Liver (tissue), 9 donors: ENCODE results near the gene NBEA. TPM values are rescaled to one million over a fixed set of nuclear protein-coding genes. Genes with fewer than 3 reads are reported as not detected.

Experiments
- DNase-seq: peaks from one replicate; pipeline ENCODE4 v3.0.0-alpha.2; 2017; ENCODE audit warnings: low spot score
- H3K27ac ChIP-seq, 2 donors: one replicate each; pipeline ENCODE4 v1.7.0; 2013; ENCODE audit warnings: inconsistent platforms in 2 of 2, low read length in 2 of 2, control low read depth in 1 of 2, low read depth in 1 of 2, mild to moderate bottlenecking in 1 of 2
- H3K27me3 ChIP-seq, 4 donors: one replicate each; pipeline versions ENCODE4 v1.6.1 to v1.7.0; 2013; ENCODE audit warnings: low read length in 3 of 4, inconsistent platforms in 1 of 4, mild to moderate bottlenecking in 1 of 4, moderate library complexity in 1 of 4; ENCODE audit not compliant: control insufficient read depth in 4 of 4, insufficient read depth in 4 of 4
- H3K36me3 ChIP-seq, 4 donors: one replicate each; pipeline versions ENCODE4 v1.6.1 to v1.7.0; 2013; ENCODE audit warnings: low read length in 3 of 4, mild to moderate bottlenecking in 3 of 4, low read depth in 1 of 4, moderate library complexity in 1 of 4; ENCODE audit not compliant: control insufficient read depth in 4 of 4, insufficient read depth in 3 of 4
- H3K4me1 ChIP-seq, 4 donors: one replicate each; pipeline versions ENCODE4 v1.6.1 to v1.7.0; 2013; ENCODE audit warnings: low read length in 3 of 4, mild to moderate bottlenecking in 3 of 4, moderate library complexity in 1 of 4; ENCODE audit not compliant: control insufficient read depth in 4 of 4, insufficient read depth in 4 of 4
- H3K4me3 ChIP-seq, 3 donors: one replicate each; pipeline versions ENCODE4 v1.6.1 to v1.7.0; 2013; ENCODE audit warnings: low read length in 3 of 3, control low read depth in 1 of 3, low read depth in 1 of 3, mild to moderate bottlenecking in 1 of 3
- H3K9ac ChIP-seq, 2 donors: one replicate each; pipeline ENCODE4 v1.7.0; 2013; ENCODE audit warnings: low read length in 2 of 2, mild to moderate bottlenecking in 2 of 2, moderate library complexity in 2 of 2, control low read depth in 1 of 2, low read depth in 1 of 2
- H3K9me3 ChIP-seq, 4 donors: one replicate each; pipeline versions ENCODE4 v1.6.1 to v1.7.0; 2013; ENCODE audit warnings: low read length in 3 of 4; ENCODE audit not compliant: control insufficient read depth in 4 of 4
- FOXA1 ChIP-seq: IDR thresholded peaks from 2 replicates; pipeline ENCODE4 v1.6.1; 2016; ENCODE audit warnings: antibody characterized with exemption
- FOXA2 ChIP-seq: IDR thresholded peaks from 2 replicates; pipeline ENCODE4 v1.6.1; 2016; ENCODE audit warnings: antibody characterized with exemption
- GABPA ChIP-seq, 2 donors: IDR thresholded peaks in 1 of 2; conservative IDR thresholded peaks in 1 of 2; 2 replicates each; pipeline ENCODE4 v1.6.1; 2016; ENCODE audit warnings: antibody characterized with exemption in 2 of 2, mild to moderate bottlenecking in 1 of 2, moderate library complexity in 1 of 2
- HNF4A ChIP-seq, 2 donors: conservative IDR thresholded peaks; 2 replicates each; pipeline ENCODE4 v1.6.1; 2016; ENCODE audit warnings: antibody characterized with exemption in 2 of 2, mild to moderate bottlenecking in 2 of 2
- HNF4G ChIP-seq: IDR thresholded peaks from 2 replicates; pipeline ENCODE4 v1.6.1; 2016; ENCODE audit warnings: antibody characterized with exemption
- JUND ChIP-seq, 2 donors: IDR thresholded peaks; 2 replicates each; pipeline ENCODE4 v1.6.1; 2016; ENCODE audit warnings: antibody characterized with exemption in 2 of 2
- NR2F2 ChIP-seq: IDR thresholded peaks from 2 replicates; pipeline ENCODE4 v1.6.1; 2016; ENCODE audit warnings: antibody characterized with exemption
- RAD21 ChIP-seq, 2 donors: IDR thresholded peaks; 2 replicates each; pipeline ENCODE4 v1.6.1; 2016; ENCODE audit warnings: antibody characterized with exemption in 2 of 2, mild to moderate bottlenecking in 2 of 2
- RXRA ChIP-seq, 2 donors: IDR thresholded peaks; 2 replicates each; pipeline ENCODE4 v1.6.1; 2017 to 2018; ENCODE audit warnings: antibody characterized with exemption in 2 of 2, mild to moderate bottlenecking in 1 of 2
- SP1 ChIP-seq: IDR thresholded peaks from 2 replicates; pipeline ENCODE4 v1.6.1; 2018; ENCODE audit warnings: antibody characterized with exemption, mild to moderate bottlenecking
- YY1 ChIP-seq: IDR thresholded peaks from 2 replicates; pipeline ENCODE4 v1.6.1; 2016; ENCODE audit warnings: antibody characterized with exemption, mild to moderate bottlenecking
- WGBS: extraction: QIAGEN DNeasy Blood & Tissue Kit; methylation state at CpG from one replicate; pipeline ENCODE4 v1.1.7; 2013; 5-methylcytosine and 5-hydroxymethylcytosine counted together
- polyA plus RNA-seq, 2 donors: library from polyadenylated mRNA; stranded (reverse) in 1 of 2; unstranded in 1 of 2; fragments of 200-250 nt in 1 of 2; fragments of >200 nt in 1 of 2; fragmentation: Nextera tagmentation in 1 of 2; extraction: Ambion mirVana in 1 of 2; gene quantifications; one replicate each; pipeline versions ENCODE4 v1.2.1 to v1.2.3, GENCODE V29; 2013 to 2015
- total RNA-seq, 2 donors: library from RNA; depleted of rRNA; stranded (reverse); fragments of >200 nt; gene quantifications; one replicate each; pipeline ENCODE4 v1.2.3, GENCODE V29; 2014
- TF ChIP-seq, protein P1 (sequence below): fragments of 150-350 bp; IDR thresholded peaks from 2 replicates; pipeline ENCODE4 v1.5.1; 2017; ENCODE audit warnings: improper control_type of control experiment, low read depth, low read length; ENCODE audit not compliant: missing input control
- TF ChIP-seq, protein P2 (sequence below): IDR thresholded peaks from 2 replicates; pipeline ENCODE4 v1.6.1; 2016; ENCODE audit warnings: antibody characterized with exemption
- TF ChIP-seq, protein P3 (sequence below): IDR thresholded peaks from 2 replicates; pipeline ENCODE4 v1.6.1; 2016; ENCODE audit warnings: antibody characterized with exemption, mild to moderate bottlenecking
- TF ChIP-seq, protein P4 (sequence below): IDR thresholded peaks from 2 replicates; pipeline ENCODE4 v1.6.1; 2016; ENCODE audit warnings: antibody characterized with exemption
- donor health status: healthy.
- donor health status: healthy.
- donor health status: healthy.
- donor health status: healthy.
- donor health status: healthy.

The NBEA gene
- total and polyA plus RNA-seq, 4 donors: 0.24 to 3.5 (median 1.4) TPM

DNA sequence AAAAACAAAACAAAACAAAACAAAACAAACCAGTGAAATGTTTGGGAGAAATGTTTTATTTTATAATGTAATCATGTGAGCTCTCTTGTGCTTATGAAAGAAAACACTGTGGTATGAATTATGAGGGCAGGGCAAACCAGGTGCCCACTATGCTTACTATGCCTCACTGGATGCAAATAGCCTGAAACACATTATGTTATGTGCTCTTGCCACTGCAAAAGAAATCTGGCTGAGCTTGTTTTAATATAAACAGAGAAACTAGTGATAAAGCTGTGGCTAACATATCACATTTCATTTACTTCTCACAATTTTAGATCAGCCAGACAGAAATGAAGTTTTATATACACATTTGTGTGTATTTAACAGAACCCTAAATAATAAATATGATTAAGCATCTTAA, 8.7 kb upstream of the NBEA start:
- no peak for DNase-seq
- Histone ChIP-seq H3K36me3 (no peaks in the 10 kb centered on the region), H3K9me3 (no peaks in the 10 kb centered on the region), H3K27me3 (peaks cover 0 to 3% (median 0%) of the 10 kb centered on the region in 4 donors), H3K27ac (no peak overlapping the region), H3K4me3 (no peak overlapping the region), H3K9ac (no peak overlapping the region), H3K4me1 (no peaks in the 10 kb centered on the region)
- no peak for TF ChIP-seq FOXA2
- no peak for TF ChIP-seq RAD21 (IDR thresholded peaks at IDR 0.05)

DNA sequence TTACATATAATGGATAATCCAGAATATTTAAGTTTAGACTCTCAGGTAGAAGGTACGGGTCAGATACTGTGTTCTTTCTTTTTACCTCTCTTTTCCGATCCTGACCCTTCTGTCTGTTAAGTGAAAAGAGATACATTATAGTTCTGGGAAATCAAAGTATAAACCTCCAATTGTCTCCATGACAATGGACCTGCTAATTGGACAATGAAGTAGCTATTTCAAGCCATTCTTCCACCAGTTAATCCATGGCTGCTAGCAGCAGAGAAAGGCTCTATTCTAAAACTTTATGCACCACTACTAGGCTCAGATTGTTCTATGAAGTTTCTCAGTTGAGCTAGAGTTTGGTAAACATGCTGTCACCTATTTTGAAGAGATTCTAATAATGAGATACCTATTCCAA, 8.3 kb upstream of the NBEA start:
- no peak overlapping the region for H3K27ac ChIP-seq
- H3K27me3 ChIP-seq: peaks cover 0 to 3% (median 0%) of the 10 kb centered on the region in 4 donors
- no peak overlapping the region for H3K9ac ChIP-seq
- H3K4me3 ChIP-seq: no peak overlapping the region
- H3K4me1 ChIP-seq: no peaks in the 10 kb centered on the region
- H3K9me3 ChIP-seq: no peaks in the 10 kb centered on the region
- TF ChIP-seq, protein P1, sequence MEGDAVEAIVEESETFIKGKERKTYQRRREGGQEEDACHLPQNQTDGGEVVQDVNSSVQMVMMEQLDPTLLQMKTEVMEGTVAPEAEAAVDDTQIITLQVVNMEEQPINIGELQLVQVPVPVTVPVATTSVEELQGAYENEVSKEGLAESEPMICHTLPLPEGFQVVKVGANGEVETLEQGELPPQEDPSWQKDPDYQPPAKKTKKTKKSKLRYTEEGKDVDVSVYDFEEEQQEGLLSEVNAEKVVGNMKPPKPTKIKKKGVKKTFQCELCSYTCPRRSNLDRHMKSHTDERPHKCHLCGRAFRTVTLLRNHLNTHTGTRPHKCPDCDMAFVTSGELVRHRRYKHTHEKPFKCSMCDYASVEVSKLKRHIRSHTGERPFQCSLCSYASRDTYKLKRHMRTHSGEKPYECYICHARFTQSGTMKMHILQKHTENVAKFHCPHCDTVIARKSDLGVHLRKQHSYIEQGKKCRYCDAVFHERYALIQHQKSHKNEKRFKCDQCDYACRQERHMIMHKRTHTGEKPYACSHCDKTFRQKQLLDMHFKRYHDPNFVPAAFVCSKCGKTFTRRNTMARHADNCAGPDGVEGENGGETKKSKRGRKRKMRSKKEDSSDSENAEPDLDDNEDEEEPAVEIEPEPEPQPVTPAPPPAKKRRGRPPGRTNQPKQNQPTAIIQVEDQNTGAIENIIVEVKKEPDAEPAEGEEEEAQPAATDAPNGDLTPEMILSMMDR: no peak
- no peak for TF ChIP-seq NR2F2
- no peak for TF ChIP-seq HNF4A (conservative IDR thresholded peaks at IDR 0.05)
- no peak for TF ChIP-seq FOXA1
- no peak for TF ChIP-seq HNF4G
- H3K36me3 ChIP-seq: no peaks in the 10 kb centered on the region
- DNase-seq: no peak
- 82% methylated on average over 2 of the region's 2 CpGs for whole genome bisulfite sequencing

DNA sequence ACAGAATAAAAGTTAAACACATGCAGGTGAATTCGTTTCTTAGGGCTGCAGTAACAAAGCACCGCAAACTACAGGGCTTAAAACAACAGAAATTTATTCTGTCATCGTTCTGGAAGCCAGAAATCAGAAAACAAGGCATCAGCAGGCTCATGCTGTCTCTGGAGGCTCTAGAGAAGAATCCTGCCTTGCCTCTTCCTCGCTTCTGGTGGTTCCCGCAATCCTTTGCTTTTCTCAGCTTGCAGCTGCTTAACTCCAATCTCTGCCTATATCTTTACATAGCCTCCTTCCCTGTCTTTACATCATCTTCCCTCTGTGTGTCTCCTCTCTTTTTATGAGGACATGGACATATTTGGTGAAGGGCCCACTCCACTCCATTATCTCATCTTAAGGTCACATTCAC, 6.2 kb upstream of the NBEA start:
- TF ChIP-seq, protein P1: no peak
- TF ChIP-seq, protein P2, sequence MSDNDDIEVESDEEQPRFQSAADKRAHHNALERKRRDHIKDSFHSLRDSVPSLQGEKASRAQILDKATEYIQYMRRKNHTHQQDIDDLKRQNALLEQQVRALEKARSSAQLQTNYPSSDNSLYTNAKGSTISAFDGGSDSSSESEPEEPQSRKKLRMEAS: no peak
- no peak for TF ChIP-seq GABPA (IDR thresholded peaks at IDR 0.05 in 1 of 2, conservative IDR thresholded peaks at IDR 0.05 in 1 of 2)
- TF ChIP-seq, protein P3, sequence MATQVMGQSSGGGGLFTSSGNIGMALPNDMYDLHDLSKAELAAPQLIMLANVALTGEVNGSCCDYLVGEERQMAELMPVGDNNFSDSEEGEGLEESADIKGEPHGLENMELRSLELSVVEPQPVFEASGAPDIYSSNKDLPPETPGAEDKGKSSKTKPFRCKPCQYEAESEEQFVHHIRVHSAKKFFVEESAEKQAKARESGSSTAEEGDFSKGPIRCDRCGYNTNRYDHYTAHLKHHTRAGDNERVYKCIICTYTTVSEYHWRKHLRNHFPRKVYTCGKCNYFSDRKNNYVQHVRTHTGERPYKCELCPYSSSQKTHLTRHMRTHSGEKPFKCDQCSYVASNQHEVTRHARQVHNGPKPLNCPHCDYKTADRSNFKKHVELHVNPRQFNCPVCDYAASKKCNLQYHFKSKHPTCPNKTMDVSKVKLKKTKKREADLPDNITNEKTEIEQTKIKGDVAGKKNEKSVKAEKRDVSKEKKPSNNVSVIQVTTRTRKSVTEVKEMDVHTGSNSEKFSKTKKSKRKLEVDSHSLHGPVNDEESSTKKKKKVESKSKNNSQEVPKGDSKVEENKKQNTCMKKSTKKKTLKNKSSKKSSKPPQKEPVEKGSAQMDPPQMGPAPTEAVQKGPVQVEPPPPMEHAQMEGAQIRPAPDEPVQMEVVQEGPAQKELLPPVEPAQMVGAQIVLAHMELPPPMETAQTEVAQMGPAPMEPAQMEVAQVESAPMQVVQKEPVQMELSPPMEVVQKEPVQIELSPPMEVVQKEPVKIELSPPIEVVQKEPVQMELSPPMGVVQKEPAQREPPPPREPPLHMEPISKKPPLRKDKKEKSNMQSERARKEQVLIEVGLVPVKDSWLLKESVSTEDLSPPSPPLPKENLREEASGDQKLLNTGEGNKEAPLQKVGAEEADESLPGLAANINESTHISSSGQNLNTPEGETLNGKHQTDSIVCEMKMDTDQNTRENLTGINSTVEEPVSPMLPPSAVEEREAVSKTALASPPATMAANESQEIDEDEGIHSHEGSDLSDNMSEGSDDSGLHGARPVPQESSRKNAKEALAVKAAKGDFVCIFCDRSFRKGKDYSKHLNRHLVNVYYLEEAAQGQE: no peak
- TF ChIP-seq, protein P4, sequence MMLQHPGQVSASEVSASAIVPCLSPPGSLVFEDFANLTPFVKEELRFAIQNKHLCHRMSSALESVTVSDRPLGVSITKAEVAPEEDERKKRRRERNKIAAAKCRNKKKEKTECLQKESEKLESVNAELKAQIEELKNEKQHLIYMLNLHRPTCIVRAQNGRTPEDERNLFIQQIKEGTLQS: no peak
- no peak for TF ChIP-seq FOXA2
- no peak for TF ChIP-seq SP1
- TF ChIP-seq HNF4A (conservative IDR thresholded peaks at IDR 0.05): no peak
- no peak for TF ChIP-seq YY1
- no peak for TF ChIP-seq RAD21 (IDR thresholded peaks at IDR 0.05)
- TF ChIP-seq FOXA1: no peak
- no peak for TF ChIP-seq JUND (IDR thresholded peaks at IDR 0.05)
- no peak for TF ChIP-seq RXRA (IDR thresholded peaks at IDR 0.05)
- peaks cover 0 to 3% (median 0%) of the 10 kb centered on the region in 4 donors for H3K27me3 ChIP-seq
- no peaks in the 10 kb centered on the region for H3K9me3 ChIP-seq
- H3K4me3 ChIP-seq: no peak overlapping the region
- no peaks in the 10 kb centered on the region for H3K36me3 ChIP-seq
- H3K27ac ChIP-seq: no peak overlapping the region
- no peak for DNase-seq
- WGBS: 63% methylated on average over 5 of the region's 5 CpGs
- H3K4me1 ChIP-seq: no peaks in the 10 kb centered on the region
- no peak overlapping the region for H3K9ac ChIP-seq
